Ishikawa (cell line): Measurements from ENCODE around the gene GAREM1.

Experiments
- CEBPB ChIP-seq: IDR thresholded peaks from 2 replicates; pipeline ENCODE4 v1.6.1; 2012
- CREB1 ChIP-seq: IDR thresholded peaks from 2 replicates; pipeline ENCODE4 v1.6.1; 2012; ENCODE audit warnings: low read depth
- EGR1 ChIP-seq: IDR thresholded peaks from 2 replicates; pipeline ENCODE4 v1.6.1; 2012
- EP300 ChIP-seq: IDR thresholded peaks from 2 replicates; pipeline ENCODE4 v1.6.1; 2012; ENCODE audit warnings: borderline replicate concordance
- FOXM1 ChIP-seq: IDR thresholded peaks from 2 replicates; pipeline ENCODE4 v1.6.1; 2012; ENCODE audit warnings: low read depth, borderline replicate concordance
- MAX ChIP-seq: IDR thresholded peaks from 2 replicates; pipeline ENCODE4 v1.6.1; 2012
- NFIC ChIP-seq: IDR thresholded peaks from 2 replicates; pipeline ENCODE4 v1.6.1; 2012
- RAD21 ChIP-seq: IDR thresholded peaks from 2 replicates; pipeline ENCODE4 v1.6.1; 2012; ENCODE audit warnings: low read depth
- REST ChIP-seq: IDR thresholded peaks from 2 replicates; pipeline ENCODE4 v1.6.1; 2012; ENCODE audit warnings: low read depth, mild to moderate bottlenecking
- TAF1 ChIP-seq: IDR thresholded peaks from 2 replicates; pipeline ENCODE4 v1.6.1; 2012; ENCODE audit warnings: low read depth, mild to moderate bottlenecking
- TCF12 ChIP-seq: IDR thresholded peaks from 2 replicates; pipeline ENCODE4 v1.6.1; 2012; ENCODE audit warnings: low read depth
- TEAD4 ChIP-seq: IDR thresholded peaks from 2 replicates; pipeline ENCODE4 v1.6.1; 2012
- USF1 ChIP-seq: IDR thresholded peaks from 2 replicates; pipeline ENCODE4 v1.6.1; 2012
- YY1 ChIP-seq: IDR thresholded peaks from 2 replicates; pipeline ENCODE4 v1.6.1; 2012; ENCODE audit warnings: low read depth
- ZBTB7A ChIP-seq: IDR thresholded peaks from 2 replicates; pipeline ENCODE4 v1.6.1; 2012; ENCODE audit warnings: low read depth

The GAREM1 gene

DNA sequence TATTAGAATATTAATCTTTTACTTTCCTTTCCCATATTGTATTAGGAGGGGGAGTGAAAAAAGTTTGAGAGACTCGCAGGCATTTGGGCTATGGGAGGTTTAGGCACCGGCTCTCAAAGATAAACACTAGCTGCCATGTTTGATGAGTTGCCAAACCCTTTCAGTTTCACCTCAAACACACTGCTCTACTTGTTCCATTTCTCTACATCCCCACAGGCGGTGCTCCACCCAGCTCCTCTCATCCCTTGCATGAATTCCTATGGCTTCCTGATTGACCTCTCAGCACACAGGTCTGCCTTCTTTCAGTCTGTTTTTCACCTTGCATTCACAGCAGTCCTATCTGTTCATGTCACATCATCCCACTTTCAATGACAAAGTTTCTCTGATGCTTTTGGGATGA lies 215.1 kb downstream of the GAREM1 start:
- TF ChIP-seq TEAD4 = no peak
- no peak for TF ChIP-seq NFIC
- TF ChIP-seq YY1 = no peak
- no peak for TF ChIP-seq REST
- no peak for TF ChIP-seq TCF12
- no peak for TF ChIP-seq EP300
- TF ChIP-seq FOXM1 = no peak
- TF ChIP-seq MAX = no peak
- TF ChIP-seq USF1 = no peak
- no peak for TF ChIP-seq TAF1
- TF ChIP-seq EGR1 = no peak
- TF ChIP-seq CREB1 = no peak
- TF ChIP-seq ZBTB7A = no peak
- no peak for TF ChIP-seq CEBPB
- TF ChIP-seq RAD21 = no peak

DNA sequence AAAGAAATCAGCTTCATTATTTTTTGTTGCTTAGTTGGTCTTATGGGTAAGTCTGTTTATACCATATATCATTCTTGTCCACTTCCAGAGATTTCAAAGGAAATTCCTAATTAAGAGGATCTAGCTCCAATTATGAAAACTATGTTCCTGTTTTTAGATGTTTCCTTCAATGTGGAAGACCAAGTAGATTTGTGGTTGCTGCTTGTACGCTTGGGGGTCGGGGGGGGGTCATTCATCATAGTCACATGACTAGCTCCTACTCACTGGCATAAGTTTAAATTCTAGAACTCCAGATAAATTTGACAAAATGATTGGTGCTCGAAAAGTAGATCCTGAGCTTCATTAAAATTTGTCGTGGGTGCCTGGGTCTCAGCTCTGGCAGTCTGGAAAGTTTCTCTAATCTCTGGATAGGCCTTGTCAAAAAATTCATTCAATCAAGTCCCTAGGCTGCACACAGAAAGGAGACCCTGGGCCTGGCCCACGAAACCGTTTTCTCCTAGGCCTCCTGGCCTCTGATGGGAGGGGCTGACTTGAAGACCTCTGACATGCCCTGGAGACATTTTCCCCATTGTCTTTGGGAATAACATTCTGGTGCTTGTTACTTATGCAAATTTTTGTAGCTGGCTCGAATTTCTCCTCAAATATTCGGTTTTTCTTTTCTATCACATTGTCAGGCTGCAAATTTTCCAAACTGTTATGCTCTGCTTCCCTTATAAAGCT lies 218.4 kb downstream of the GAREM1 start:
- TF ChIP-seq CEBPB = no peak
- no peak for TF ChIP-seq EGR1
- no peak for TF ChIP-seq NFIC
- TF ChIP-seq REST = no peak
- TF ChIP-seq EP300 = no peak
- TF ChIP-seq TCF12 = no peak
- TF ChIP-seq CREB1 = no peak
- no peak for TF ChIP-seq YY1
- TF ChIP-seq TEAD4 = no peak
- TF ChIP-seq ZBTB7A = no peak
- TF ChIP-seq RAD21 = no peak
- TF ChIP-seq FOXM1 = no peak
- TF ChIP-seq TAF1 = no peak
- TF ChIP-seq MAX = no peak
- no peak for TF ChIP-seq USF1

GRCh38 chr18:32251466-32251865 lies 219.2 kb downstream of the GAREM1 start:
- TF ChIP-seq MAX = no peak
- TF ChIP-seq RAD21 = no peak
- no peak for TF ChIP-seq CREB1
- no peak for TF ChIP-seq FOXM1
- TF ChIP-seq CEBPB = no peak
- no peak for TF ChIP-seq REST
- TF ChIP-seq EP300 = no peak
- TF ChIP-seq NFIC = no peak
- TF ChIP-seq YY1 = no peak
- TF ChIP-seq USF1 = no peak
- no peak for TF ChIP-seq TAF1
- TF ChIP-seq ZBTB7A = no peak
- TF ChIP-seq EGR1 = no peak
- no peak for TF ChIP-seq TEAD4
- no peak for TF ChIP-seq TCF12
